Transverse colon (tissue), 4 donors: ENCODE results near the gene UNC93B1.

Experiments
- CTCF ChIP-seq, 5 experiments: fragments of 200-600 bp in 3 of 5; fragments of 450-650 bp in 2 of 5; sonication (generic) in 3 of 5; IDR thresholded peaks; 1 replicate in 2 of 5; 2 replicates in 3 of 5; pipeline ENCODE4 v1.5.1; 2016 to 2017; ENCODE audit warnings: antibody characterized with exemption in 5 of 5, inconsistent platforms in 3 of 5, mild to moderate bottlenecking in 2 of 5, moderate library complexity in 1 of 5
- POLR2A ChIP-seq: fragments of 450-650 bp; IDR thresholded peaks from one replicate; pipeline ENCODE4 v1.6.1; 2016; ENCODE audit warnings: antibody characterized with exemption, mild to moderate bottlenecking, moderate library complexity
- POLR2AphosphoS5 ChIP-seq, 3 donors: sonication (generic); formaldehyde crosslinking; IDR thresholded peaks; one replicate each; pipeline ENCODE4 v1.6.1; 2016; ENCODE audit warnings: antibody characterized with exemption in 3 of 3

- TF ChIP-seq CTCF (IDR thresholded peaks at IDR 0.05) = no peak
- TF ChIP-seq POLR2A = no peak
- no peak for TF ChIP-seq POLR2AphosphoS5 (IDR thresholded peaks at IDR 0.05)
Observed at GRCh38 chr11:68018730-68019190, 14.9 kb upstream of the UNC93B1 start.
